ENCODE data around the gene PARD3. TPM values are rescaled to one million over a fixed set of nuclear protein-coding genes. Genes with fewer than 3 reads are reported as not detected.

PARD3 gene
- total and polyA plus RNA-seq, 12 donors = 17.0 to 93.8 (median 47.3) TPM

- DNase-seq = no peak
- intact Hi-C loops (cut with DNase I) = loop anchor here in 1 of 2 donors (10.0 kb wide), 1 partner anchor 128 kb away; no protein-coding TSS in a partner anchor
- Histone ChIP-seq H3K9me3 (replicated peaks in 1 of 3) (no peaks in the 10 kb centered on the region), H3K4me1 (replicated peaks in 1 of 2) (peaks cover 13 to 23% of the 10 kb centered on the region in 2 donors), H3K36me3 (replicated peaks in 1 of 2) (no peaks in the 10 kb centered on the region), H3K27ac (no peak overlapping the region), H3K27me3 (no peaks in the 10 kb centered on the region), H3K4me3 (no peak overlapping the region)
- WGBS, 4 donors = 72 to 83% (median 78%) methylated on average over 7 of the region's 7 CpGs
- TF ChIP-seq CTCF (IDR thresholded peaks at IDR 0.05) (no peak), POLR2A (IDR thresholded peaks at IDR 0.05) (no peak)
These were observed 22.2 kb downstream of the PARD3 start for GRCh38 chr10:34792881-34793280.

GRCh38 chr10:34791947-34792346 lies 23.1 kb downstream of the PARD3 start:
- 91 to 94% (median 93%) methylated on average over 21 to 23 of the region's 23 CpGs for WGBS, 4 donors
- TF ChIP-seq POLR2A (IDR thresholded peaks at IDR 0.05) (no peak), CTCF (IDR thresholded peaks at IDR 0.05) (no peak)
- H3K4me1 ChIP-seq (replicated peaks in 1 of 2) = peaks cover 13 to 23% of the 10 kb centered on the region in 2 donors
- no peaks in the 10 kb centered on the region for H3K27me3 ChIP-seq
- DNase-seq = no peak
- H3K9me3 ChIP-seq (replicated peaks in 1 of 3) = no peaks in the 10 kb centered on the region
- H3K4me3 ChIP-seq = no peak overlapping the region
- H3K27ac ChIP-seq = no peak overlapping the region
- H3K36me3 ChIP-seq (replicated peaks in 1 of 2) = no peaks in the 10 kb centered on the region
- intact Hi-C loops (cut with DNase I) = loop anchor here in 1 of 2 donors (10.0 kb wide), 1 partner anchor 127 kb away; no protein-coding TSS in a partner anchor

DNA sequence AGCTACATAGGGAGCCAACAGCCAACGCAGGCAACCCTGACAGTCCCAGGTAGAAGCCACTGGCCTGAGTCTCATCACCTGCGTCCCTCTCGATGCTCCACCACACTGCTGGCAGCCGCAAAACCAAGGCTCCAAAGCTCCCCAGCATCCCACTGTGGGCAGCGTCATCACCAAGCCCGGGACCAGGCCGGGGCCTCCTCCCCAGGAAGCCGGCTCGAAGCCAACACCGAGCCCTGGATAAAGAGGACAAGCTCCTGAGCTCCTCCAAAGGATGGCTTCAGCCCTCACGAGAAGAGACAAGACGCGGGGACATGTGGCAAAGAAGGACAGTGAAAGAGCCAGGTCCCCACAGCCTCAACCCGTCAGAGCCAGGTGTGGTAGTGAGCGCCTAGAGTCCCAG lies 23.9 kb downstream of the PARD3 start:
- 94 to 100% (median 97%) methylated on average over 6 to 15 of the region's 15 CpGs for WGBS, 4 donors
- Histone ChIP-seq H3K27me3 (no peaks in the 10 kb centered on the region), H3K27ac (no peak overlapping the region), H3K36me3 (replicated peaks in 1 of 2) (no peaks in the 10 kb centered on the region), H3K4me1 (replicated peaks in 1 of 2) (peaks cover 13 to 26% of the 10 kb centered on the region in 2 donors), H3K4me3 (no peak overlapping the region), H3K9me3 (replicated peaks in 1 of 3) (no peaks in the 10 kb centered on the region)
- DNase-seq = no peak
- intact Hi-C loops (cut with DNase I) = loop anchor here in 1 of 2 donors (10.0 kb wide), 1 partner anchor 126 kb away; no protein-coding TSS in a partner anchor
- TF ChIP-seq POLR2A (IDR thresholded peaks at IDR 0.05) (no peak), CTCF (IDR thresholded peaks at IDR 0.05) (no peak)

- intact Hi-C loops (cut with DNase I) = loop anchor here in 1 of 2 donors (10.0 kb wide), 1 partner anchor 125 kb away; no protein-coding TSS in a partner anchor
- Histone ChIP-seq H3K9me3 (replicated peaks in 1 of 3) (no peaks in the 10 kb centered on the region), H3K36me3 (replicated peaks in 1 of 2) (no peaks in the 10 kb centered on the region), H3K27me3 (no peaks in the 10 kb centered on the region), H3K4me3 (no peak overlapping the region), H3K27ac (peak overlapping the region in 1 of 5 donors; percentile 36), H3K4me1 (replicated peaks in 1 of 2) (peaks cover 13 to 30% of the 10 kb centered on the region in 2 donors)
- TF ChIP-seq POLR2A (IDR thresholded peaks at IDR 0.05) = no peak
- TF ChIP-seq CTCF (IDR thresholded peaks at IDR 0.05) = no peak
- DNase-seq = no peak
- 52 to 71% (median 64%) methylated on average over 4 of the region's 4 CpGs for WGBS, 4 donors
These were observed 25.1 kb downstream of the PARD3 start for GRCh38 chr10:34789966-34790506.
